SK-N-SH (cell line): ENCODE measurements around the gene KRTAP2-1. TPM values are rescaled to one million over a fixed set of nuclear protein-coding genes. Genes with fewer than 3 reads are reported as not detected.
"Not testable (repeated sequence)": the region's sequence is repeated elsewhere in the genome, so short reads cannot be mapped to it uniquely, and the experiment has no call there.

ENCODE experiments used
- CTCF ChIA-PET: fragments of 300-600, 350-600 bp; formaldehyde crosslinking; extraction: SDS; loops from one replicate; lab custom pipeline; 2021; lab: Yijun Ruan, JAX
- POLR2A ChIA-PET: fragments of 350-600 bp; sonication (Branson Sonifier 250); formaldehyde crosslinking; extraction: SDS; loops from one replicate; lab custom pipeline; 2020; ENCODE audit warnings: antibody characterized with exemption, inconsistent platforms; lab: Yijun Ruan, JAX
- DNase-seq: peaks from one replicate; pipeline ENCODE4 v3.0.0; 2012
- H2AFZ ChIP-seq: fragments of 200-600 bp; sonication (generic); 2 replicates; pipeline ENCODE4 v1.8.1; 2016; ENCODE audit warnings: antibody characterized with exemption, mild to moderate bottlenecking, low read depth
- H3F3A ChIP-seq: fragments of 200-600 bp; sonication (generic); replicated peaks from 2 replicates; pipeline ENCODE3; 2016; ENCODE audit warnings: antibody characterized with exemption, mild to moderate bottlenecking; ENCODE audit not compliant: insufficient read depth
- H3K27ac ChIP-seq, 2 experiments: fragments of 200-500 bp in 1 of 2; fragments of 200-600 bp in 1 of 2; sonication (Bioruptor generic) in 1 of 2; sonication (generic), shearing (Covaris generic) in 1 of 2; 2 replicates each; pipeline versions ENCODE4 v1.5.1 to v1.6.1; 2014 to 2016; ENCODE audit warnings: low read depth in 2 of 2, inconsistent platforms in 1 of 2, low read length in 1 of 2, mild to moderate bottlenecking in 1 of 2, mixed read lengths in 1 of 2
- H3K27me3 ChIP-seq: fragments of 200-600 bp; sonication (generic), shearing (Covaris generic); 2 replicates; pipeline ENCODE4 v1.6.1; 2016; ENCODE audit warnings: mixed run types; ENCODE audit not compliant: insufficient read depth
- H3K36me3 ChIP-seq, 2 experiments: fragments of 200-500 bp in 1 of 2; fragments of 200-600 bp in 1 of 2; sonication (Bioruptor generic) in 1 of 2; sonication (generic) in 1 of 2; replicated peaks in 1 of 2; 2 replicates each; pipeline versions ENCODE3 to v1.5.1; 2014 to 2016; ENCODE audit warnings: low read length in 1 of 2, mild to moderate bottlenecking in 1 of 2; ENCODE audit not compliant: insufficient read depth in 2 of 2, control insufficient read depth in 1 of 2
- H3K4me1 ChIP-seq, 2 experiments: fragments of 200-500 bp in 1 of 2; fragments of 200-600 bp in 1 of 2; sonication (Bioruptor generic) in 1 of 2; sonication (generic), shearing (Covaris generic) in 1 of 2; 2 replicates each; pipeline versions ENCODE4 v1.5.1 to v1.6.1; 2014 to 2016; ENCODE audit warnings: low read depth in 1 of 2, low read length in 1 of 2, mixed run types in 1 of 2; ENCODE audit not compliant: insufficient read depth in 2 of 2, control insufficient read depth in 1 of 2
- H3K4me2 ChIP-seq: fragments of 200-600 bp; sonication (generic), shearing (Covaris generic); 2 replicates; pipeline ENCODE4 v1.6.1; 2017; ENCODE audit warnings: mixed run types
- H3K4me3 ChIP-seq, 2 experiments: fragments of 200-500 bp in 1 of 2; fragments of 200-600 bp in 1 of 2; sonication (Bioruptor generic) in 1 of 2; sonication (generic), shearing (Covaris generic) in 1 of 2; 2 replicates each; pipeline versions ENCODE4 v1.5.1 to v1.8.1; 2014 to 2016; ENCODE audit warnings: low read depth in 2 of 2, inconsistent platforms in 1 of 2, low read length in 1 of 2, mild to moderate bottlenecking in 1 of 2, mixed read lengths in 1 of 2, moderate library complexity in 1 of 2
- H3K79me2 ChIP-seq: fragments of 200-600 bp; sonication (generic); 2 replicates; pipeline ENCODE4 v1.8.1; 2017; ENCODE audit warnings: mild to moderate bottlenecking; ENCODE audit not compliant: insufficient read depth
- H3K9ac ChIP-seq: fragments of 200-600 bp; sonication (generic); 2 replicates; pipeline ENCODE4 v1.6.1; 2017; ENCODE audit warnings: mixed run types
- H3K9me2 ChIP-seq: fragments of 200-600 bp; sonication (generic); 2 replicates; pipeline ENCODE4 v1.6.1; 2017; ENCODE audit warnings: mixed run types
- H3K9me3 ChIP-seq: fragments of 200-600 bp; sonication (generic); 2 replicates; pipeline ENCODE4 v1.6.1; 2017; ENCODE audit warnings: mixed run types, mild to moderate bottlenecking, moderate library complexity
- H4K20me1 ChIP-seq: fragments of 200-600 bp; sonication (generic); 2 replicates; pipeline ENCODE4 v1.6.1; 2017; ENCODE audit warnings: mild to moderate bottlenecking, mixed run types; ENCODE audit not compliant: insufficient read depth
- EZH2phosphoT487 ChIP-seq: fragments of 200-600 bp; sonication (generic); IDR thresholded peaks from 2 replicates; pipeline ENCODE4 v1.6.1; 2017; ENCODE audit warnings: low read depth, mixed run types, mild to moderate bottlenecking, antibody characterized with exemption, moderate library complexity, borderline replicate concordance
- MAX ChIP-seq: IDR thresholded peaks from 2 replicates; pipeline ENCODE4 v1.4.0; 2012; ENCODE audit warnings: low read depth
- MXI1 ChIP-seq: IDR thresholded peaks from 2 replicates; pipeline ENCODE4 v1.6.1; 2012; ENCODE audit warnings: mild to moderate bottlenecking, low read depth, low read length, improper control_type of control experiment
- SIN3A ChIP-seq: IDR thresholded peaks from 2 replicates; pipeline ENCODE4 v1.6.1; 2012; ENCODE audit warnings: low read depth, mild to moderate bottlenecking, low read length, moderate library complexity, borderline replicate concordance
- SMC3 ChIP-seq: IDR thresholded peaks from 2 replicates; pipeline ENCODE4 v1.6.1; 2012; ENCODE audit warnings: low read depth, low read length, improper control_type of control experiment
- TAF1 ChIP-seq: IDR thresholded peaks from 2 replicates; pipeline ENCODE4 v1.6.1; 2012; ENCODE audit warnings: low read depth, mild to moderate bottlenecking, low read length, moderate library complexity, borderline replicate concordance
- TEAD4 ChIP-seq: IDR thresholded peaks from 2 replicates; pipeline ENCODE4 v1.4.0; 2012; ENCODE audit warnings: mild to moderate bottlenecking, borderline replicate concordance; ENCODE audit not compliant: insufficient read depth
- WGBS: methylation state at CpG from one replicate; pipeline ENCODE4 v1.1.6; 2017; ENCODE audit warnings: low lambda C conversion rate; 5-methylcytosine and 5-hydroxymethylcytosine counted together
- polyA plus RNA-seq, 3 experiments: library from polyadenylated mRNA; depleted of rRNA; stranded (reverse); fragments of >200 nt; gene quantifications; 2 replicates each; pipeline ENCODE4 v1.2.3, GENCODE V29; 2012

Gene KRTAP2-1
- polyA plus RNA-seq, 1 of the 3 experiments (the other 2 are of a cell fraction): not detected

GRCh38 chr17:41002814-41003213 lies 44.3 kb downstream of the KRTAP2-1 start:
- H3K36me3 ChIP-seq: no peaks in the 10 kb centered on the region
- ChIA-PET POLR2A (no interaction called here), CTCF (no interaction called here)
- TF ChIP-seq EZH2phosphoT487 (no peak), TAF1 (no peak), TEAD4 (no peak), MXI1 (no peak), SIN3A (no peak), SMC3 (no peak)
- DNase-seq: no peak
- no peak overlapping the region for H3K4me2 ChIP-seq
- H2AFZ ChIP-seq: no peak overlapping the region
- no peaks in the 10 kb centered on the region for H3K9me3 ChIP-seq
- H3K79me2 ChIP-seq: no peaks in the 10 kb centered on the region
- 4% methylated on average over 5 of the region's 5 CpGs for WGBS
- H3K27ac ChIP-seq: no peak overlapping the region
- H4K20me1 ChIP-seq: no peaks in the 10 kb centered on the region
- no peak overlapping the region for H3K9ac ChIP-seq
- no peak overlapping the region for H3K4me3 ChIP-seq
- H3K4me1 ChIP-seq: no peaks in the 10 kb centered on the region
- peaks cover 37% of the 10 kb centered on the region; the same call in 1 of the 2 replicates for H3K27me3 ChIP-seq
- H3F3A ChIP-seq: no peaks in the 10 kb centered on the region
- no peaks in the 10 kb centered on the region for H3K9me2 ChIP-seq

GRCh38 chr17:41001795-41002194 lies 45.3 kb downstream of the KRTAP2-1 start:
- Histone ChIP-seq H3K36me3 (no peaks in the 10 kb centered on the region), H3K4me2 (no peak overlapping the region), H3K4me1 (no peaks in the 10 kb centered on the region), H3K9me3 (no peaks in the 10 kb centered on the region), H4K20me1 (no peaks in the 10 kb centered on the region), H2AFZ (no peak overlapping the region), H3K9ac (no peak overlapping the region), H3K27ac (no peak overlapping the region), H3K4me3 (no peak overlapping the region), H3F3A (no peaks in the 10 kb centered on the region), H3K9me2 (no peaks in the 10 kb centered on the region), H3K79me2 (no peaks in the 10 kb centered on the region), H3K27me3 (peaks cover 44% of the 10 kb centered on the region; the same call in 1 of the 2 replicates)
- ChIA-PET POLR2A (no interaction called here), CTCF (no interaction called here)
- 30% methylated on average over 4 of the region's 4 CpGs for WGBS
- TF ChIP-seq MXI1: no peak
- no peak for TF ChIP-seq MAX
- TF ChIP-seq TAF1: no peak
- DNase-seq: no peak

GRCh38 chr17:40999563-40999962 lies 47.6 kb downstream of the KRTAP2-1 start, which contains the start of gene KRTAP3-2:
TSS of gene KRTAP3-2 (minus strand) at chr17:40999906. CDS start at chr17:40999853, 53 bp downstream.
- H3K9ac ChIP-seq, POLR2A ChIA-PET, H3K4me3 ChIP-seq, H3K4me1 ChIP-seq, H3K4me2 ChIP-seq, DNase-seq, H3K79me2 ChIP-seq, H4K20me1 ChIP-seq, H3F3A ChIP-seq, H2AFZ ChIP-seq, CTCF ChIA-PET, H3K27ac ChIP-seq, H3K9me3 ChIP-seq, H3K36me3 ChIP-seq, H3K9me2 ChIP-seq: not testable (repeated sequence)
- WGBS: 15% methylated on average over 6 of the region's 6 CpGs
- peaks cover 43% of the 10 kb centered on the region; the same call in 1 of the 2 replicates for H3K27me3 ChIP-seq
